ENCODE measurements around the gene PCNP.
"Not testable (repeated sequence)": the region's sequence is repeated elsewhere in the genome, so short reads cannot be mapped to it uniquely, and the experiment has no call there.

Gene PCNP

GRCh38 chr3:101634591-101635196 lies 60.7 kb downstream of the PCNP start:
- DNase-seq: no peak

DNA sequence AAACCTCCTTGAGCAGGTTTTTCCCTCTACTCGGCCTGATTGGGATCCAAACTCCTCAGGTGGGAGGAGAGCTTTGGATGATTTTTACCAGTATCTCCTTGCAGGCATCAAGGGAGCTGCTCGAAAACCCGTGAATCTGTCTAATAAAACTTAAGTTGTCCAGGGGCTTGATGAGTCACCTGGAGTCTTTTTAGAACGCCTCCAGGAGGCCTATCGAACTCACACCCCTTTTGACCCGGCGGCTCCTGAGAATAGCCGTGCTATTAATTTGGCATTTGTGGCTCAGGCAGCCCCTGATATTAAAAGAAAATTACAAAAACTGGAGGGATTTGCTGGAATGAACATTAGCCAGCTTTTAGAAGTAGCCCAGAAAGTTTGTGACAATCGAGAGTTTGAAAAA lies 61.4 kb downstream of the PCNP start:
- DNase-seq: no peak

DNA sequence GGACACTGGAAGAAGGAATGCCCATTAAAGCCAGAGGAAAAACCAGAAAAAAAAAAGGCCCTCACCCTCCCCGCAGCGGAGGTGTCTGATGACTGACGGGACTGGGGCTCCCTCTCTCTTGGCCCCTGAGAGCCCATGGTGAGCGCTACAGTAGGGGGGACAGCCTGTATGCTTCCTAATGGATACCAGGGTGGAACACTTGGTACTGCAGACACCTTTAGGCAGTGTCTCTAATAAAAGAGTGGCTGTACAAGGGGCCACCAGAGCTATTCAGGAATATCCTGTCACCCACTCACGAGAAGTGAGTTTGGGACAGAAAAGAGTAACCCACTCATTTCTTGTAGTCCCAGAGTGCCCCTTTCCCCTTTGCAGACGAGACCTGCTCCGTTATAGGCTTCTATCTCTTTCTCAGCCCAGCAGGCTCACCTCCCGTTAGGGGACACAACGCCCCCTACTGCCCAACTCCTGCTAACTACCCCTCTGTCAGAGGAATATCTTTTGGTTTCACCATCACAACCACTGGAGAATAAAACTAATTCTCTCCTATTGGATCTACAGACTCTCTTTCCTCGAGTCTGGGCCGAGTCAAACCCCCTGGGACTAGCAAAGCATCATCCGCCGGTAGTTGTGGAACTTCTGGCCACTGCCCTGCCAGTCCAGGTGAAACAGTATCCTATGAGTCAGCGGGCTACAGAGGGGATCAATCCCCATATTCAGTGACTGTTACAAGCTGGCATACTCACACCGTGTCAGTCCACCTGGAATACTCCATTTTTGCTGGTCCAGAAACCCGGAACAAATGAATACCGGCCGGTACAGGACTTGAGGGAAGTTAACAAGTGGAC lies 62.2 kb downstream of the PCNP start:
- peak; percentile 42 to 68 for DNase-seq

GRCh38 chr3:101637451-101637850 lies 63.5 kb downstream of the PCNP start:
- DNase-seq: no peak

GRCh38 chr3:101638261-101638745 lies 64.3 kb downstream of the PCNP start:
- peak in 1 of 2 experiments; percentile 18 for DNase-seq

DNA sequence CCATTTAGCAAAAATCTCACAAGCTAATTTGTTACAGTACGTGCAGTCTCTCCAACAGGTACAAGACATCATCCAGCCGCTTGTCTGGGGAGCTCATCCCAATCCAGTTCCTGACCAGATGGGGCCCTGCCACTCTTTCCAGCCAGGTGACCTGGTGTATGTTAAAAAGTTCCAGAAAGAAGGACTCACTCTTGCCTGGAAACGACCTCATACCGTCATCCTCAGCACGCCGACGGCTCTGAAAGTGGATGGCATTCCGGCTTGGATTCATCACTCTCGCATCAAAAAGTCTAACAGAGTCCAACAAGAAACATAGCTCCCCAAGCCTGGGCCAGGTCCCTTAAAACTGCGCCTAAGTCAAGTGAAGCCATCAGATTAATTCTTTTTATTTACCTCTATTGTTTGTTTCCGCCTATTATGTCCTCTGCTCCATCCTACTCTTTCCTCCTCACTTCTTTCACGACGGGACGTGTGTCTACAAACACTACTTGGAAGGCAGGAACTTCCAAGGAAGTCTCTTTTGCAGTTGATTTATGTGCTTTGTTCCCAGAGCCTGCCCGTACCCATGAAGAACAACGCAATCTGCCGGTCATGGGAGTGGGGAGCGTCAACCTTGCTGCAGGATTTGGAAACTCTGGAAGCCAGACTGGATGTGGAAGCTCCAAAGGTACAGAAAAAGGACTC lies 65.4 kb downstream of the PCNP start:
- DNase-seq: no peak

- DNase-seq: no peak
Observed at GRCh38 chr3:101640256-101640655, 66.3 kb downstream of the PCNP start.

- not testable (repeated sequence) for DNase-seq
Observed at GRCh38 chr3:101641397-101642115, 67.6 kb downstream of the PCNP start.

GRCh38 chr3:101642441-101642840 lies 68.5 kb downstream of the PCNP start:
- DNase-seq: no peak

DNA sequence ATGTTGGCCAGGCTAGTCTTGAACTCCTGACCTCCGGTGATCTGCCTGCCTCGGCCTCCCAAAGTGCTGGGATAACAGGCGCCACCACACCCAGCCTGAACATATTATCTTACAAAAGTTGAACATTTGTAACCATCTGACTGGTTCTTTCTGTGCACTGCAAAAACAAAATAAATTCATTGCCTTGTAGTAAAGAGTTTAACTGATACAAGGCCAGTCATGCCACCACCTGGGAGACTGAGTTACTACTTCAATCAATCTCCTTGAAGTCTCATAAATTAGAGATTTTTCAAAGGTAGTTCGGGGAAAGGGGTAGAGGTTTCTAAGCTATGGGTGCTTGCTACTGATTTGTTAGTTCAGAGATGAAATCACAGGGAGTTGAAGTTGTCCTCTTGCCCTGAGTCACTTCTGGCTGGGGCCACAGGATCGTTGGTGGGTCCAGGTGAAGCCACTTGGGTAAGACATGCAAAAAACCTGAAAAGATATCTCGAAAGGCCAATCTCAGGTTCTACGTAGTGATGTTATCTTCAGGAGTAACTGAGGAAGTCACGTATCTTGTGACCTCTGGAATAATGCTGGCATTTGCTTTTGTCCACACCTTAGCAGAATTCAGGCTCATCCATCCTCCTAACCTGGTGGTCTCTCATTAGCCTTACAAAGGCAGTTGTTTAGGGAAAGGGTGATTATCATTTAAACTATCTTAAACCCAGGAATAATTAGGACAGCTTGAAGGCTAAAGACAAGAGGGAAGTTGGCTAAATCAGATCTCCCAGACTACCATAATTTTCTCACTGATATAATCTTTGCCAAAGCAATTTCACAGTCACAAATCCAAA lies 69.2 kb downstream of the PCNP start:
- no peak for DNase-seq
